ENCODE measurements around the gene MYO5C.
"Not testable (repeated sequence)": the region's sequence is repeated elsewhere in the genome, so short reads cannot be mapped to it uniquely, and the experiment has no call there.

Gene MYO5C

DNA sequence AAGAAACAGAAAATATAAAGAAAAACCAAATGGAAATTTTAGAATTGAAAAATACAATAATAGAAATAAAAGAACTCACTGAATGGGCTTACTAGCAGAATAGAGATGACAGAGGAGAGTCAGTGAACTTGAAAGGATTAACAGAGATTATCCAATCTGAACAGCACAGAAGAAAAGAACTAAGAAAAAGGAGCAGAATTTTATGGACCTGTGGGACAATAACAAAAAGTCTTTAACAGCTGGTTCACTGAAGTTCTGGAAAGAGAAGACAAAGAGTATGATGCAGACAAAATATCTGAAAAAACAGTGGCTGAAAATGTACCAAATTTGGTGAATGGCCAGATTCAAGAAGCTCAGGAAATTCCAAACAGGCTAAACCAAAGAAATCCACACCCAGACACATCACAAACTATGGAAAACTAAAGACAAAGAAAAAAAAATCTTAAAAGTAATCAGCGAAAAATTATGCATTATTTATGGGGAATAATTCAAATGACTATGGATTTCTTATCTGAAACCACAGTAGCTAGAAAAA is 94.7 kb downstream of the MYO5C start:
- DNase-seq, result no peak

DNA sequence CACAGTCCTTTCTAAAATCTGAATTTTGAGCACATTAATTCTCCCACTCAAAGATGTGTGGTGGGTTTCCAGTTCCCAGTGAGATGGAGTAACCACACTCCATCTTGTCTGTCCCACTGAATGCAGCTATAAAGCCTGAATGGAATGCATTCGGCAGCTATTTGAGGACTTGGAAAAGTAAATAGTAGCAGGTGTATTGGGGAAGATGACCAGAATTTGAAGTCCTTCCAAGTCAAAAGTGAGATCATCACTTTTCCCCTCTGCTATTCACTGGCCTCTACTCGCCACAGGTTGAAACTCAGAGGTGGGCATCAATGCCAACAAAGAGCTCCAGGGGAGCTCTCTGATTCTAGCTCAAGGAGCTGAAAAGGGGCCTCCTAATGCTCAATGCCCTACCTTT is 96.3 kb downstream of the MYO5C start:
- DNase-seq, result no peak

DNA sequence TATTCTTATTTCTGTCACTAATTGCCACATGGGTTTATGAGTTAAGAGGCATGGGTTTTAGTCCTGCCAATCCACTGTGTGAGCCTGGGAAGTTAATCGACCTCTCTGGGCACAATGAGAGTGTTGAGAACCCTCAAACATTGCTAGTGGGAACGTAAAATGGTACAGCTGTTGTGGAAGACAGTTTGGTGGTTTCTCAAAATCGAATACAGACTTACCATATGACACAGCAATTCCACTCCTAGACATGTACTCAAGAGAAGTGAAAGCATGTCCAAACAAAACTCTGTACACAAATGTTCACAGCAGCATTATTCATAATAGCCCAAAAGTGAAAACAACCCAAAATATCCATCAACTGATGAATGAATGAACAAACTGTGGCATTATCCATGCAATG is 98.7 kb downstream of the MYO5C start:
- DNase-seq, result no peak

DNA sequence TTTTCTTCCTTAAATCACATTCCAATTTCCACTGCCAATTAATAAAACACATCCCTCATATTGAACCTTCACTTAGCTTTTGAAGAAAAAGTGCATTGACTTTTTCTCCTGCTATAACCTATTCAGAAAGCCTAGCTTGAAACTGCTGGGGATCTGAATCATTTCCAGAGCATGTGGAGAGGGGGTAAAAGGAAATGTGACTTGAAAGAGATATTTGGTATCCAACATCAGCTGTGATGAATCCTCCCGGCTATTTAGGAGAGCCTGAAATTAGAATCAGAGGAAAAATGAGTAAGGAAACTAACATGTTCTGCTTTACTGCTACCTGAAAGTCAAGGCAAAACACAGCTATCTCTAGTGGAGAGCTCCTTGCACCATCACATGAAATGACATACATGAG is 101.8 kb downstream of the MYO5C start:
- no peak for DNase-seq

DNA sequence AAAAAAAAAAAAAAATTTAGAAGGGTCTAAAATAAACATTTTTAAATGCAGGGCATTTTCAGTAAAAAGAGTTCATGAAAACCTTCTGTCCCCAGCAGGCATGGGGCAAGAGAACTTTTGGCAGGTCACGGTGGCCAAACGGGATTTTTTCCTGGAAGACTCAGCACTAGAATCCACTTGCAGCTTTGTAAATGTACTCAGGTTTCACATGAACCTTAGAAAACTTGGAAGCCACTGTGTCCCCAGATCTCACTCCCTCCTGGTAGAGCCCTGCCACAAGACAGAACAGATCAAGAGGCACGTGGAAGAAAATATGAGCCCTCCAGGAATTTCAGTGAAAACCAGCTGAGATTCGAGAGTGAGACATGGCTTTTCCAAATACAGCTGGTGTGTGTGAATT is 102.3 kb downstream of the MYO5C start:
- DNase-seq, result no peak

DNA sequence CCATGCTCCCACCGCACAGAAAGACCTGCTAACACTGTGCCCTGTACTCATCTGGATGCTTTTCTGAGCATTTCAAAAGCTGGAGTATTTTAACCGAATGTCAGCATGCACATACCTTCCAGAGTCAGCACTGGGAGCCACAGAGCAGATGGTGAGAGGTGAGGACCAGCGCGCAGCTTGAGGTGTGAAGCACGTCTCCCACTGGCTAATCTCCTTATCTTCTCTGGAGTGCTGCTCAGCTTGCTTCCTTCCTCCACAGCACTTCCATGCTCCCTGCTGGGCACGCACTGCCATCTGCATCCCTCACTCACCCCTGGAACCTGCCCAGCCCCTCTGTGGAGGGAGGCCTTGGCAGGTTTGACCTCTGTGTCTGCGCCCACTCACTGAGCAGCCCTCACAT is 104.4 kb downstream of the MYO5C start, which contains the start of gene GNB5:
GNB5 (minus strand) TSS at position 186 of the 400 bp plus-strand sequence. CDS start 6,716 bp downstream, outside the sequence.
- DNase-seq, result no peak

DNA sequence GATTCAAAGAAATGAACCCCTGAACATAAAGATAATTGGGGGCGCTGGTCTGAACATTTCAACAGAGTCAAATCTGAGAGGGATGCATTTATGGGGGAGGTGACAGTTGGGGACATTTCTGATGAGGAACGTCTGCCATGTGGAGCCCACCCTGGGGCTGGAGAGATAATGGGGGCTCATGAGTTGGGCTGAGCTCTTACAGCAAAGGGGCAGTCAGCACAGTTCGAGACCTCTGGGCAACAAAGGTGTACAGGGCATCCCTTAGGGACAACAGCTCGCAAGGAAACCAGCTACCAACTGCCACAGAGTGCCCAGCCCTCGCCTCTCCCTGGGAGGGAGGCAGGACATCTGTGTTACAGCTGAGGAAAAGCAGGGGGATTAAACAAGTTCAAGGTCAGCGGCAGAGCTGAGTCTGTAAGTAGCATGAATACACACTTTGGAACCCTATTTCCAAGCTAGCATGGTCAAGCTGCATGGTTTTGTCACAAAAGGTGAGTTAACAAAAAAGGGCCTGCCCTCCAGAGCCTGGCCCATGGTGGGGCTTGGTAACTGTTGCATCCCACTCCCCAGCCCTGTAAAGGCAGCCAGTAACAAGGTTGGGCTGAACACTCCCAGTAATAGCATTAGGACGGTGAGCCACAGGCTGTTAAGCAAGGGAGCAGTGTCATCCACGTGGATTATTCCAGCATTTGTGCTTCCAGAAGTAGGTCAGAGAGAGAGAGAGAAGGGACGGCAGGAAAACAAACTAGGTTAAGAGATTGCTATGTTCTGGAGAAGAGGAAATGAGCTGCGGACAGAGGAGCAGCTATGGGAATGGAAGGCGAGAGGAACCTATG is 108.7 kb downstream of the MYO5C start:
- no peak for DNase-seq

DNA sequence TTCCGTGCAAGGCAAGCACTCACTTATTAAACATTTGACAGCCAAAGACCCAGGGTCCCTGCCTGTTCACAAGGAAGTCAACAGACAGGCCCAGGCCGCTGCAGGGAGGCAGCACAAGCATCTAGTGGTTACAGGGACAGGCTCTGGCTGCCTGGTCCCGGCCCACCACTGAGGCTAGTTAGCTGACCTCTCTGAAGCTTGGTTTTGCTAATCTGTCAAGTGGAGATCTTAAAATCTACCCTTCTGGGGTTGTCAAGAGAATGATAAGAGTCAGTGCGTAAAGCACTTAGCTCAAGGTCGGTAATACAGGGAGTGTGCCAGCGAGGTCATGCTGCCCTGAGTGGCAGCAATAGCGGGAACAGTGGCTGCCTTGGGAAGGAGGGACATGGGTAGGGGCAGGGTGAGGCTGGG is 110.4 kb downstream of the MYO5C start:
- no peak for DNase-seq

DNA sequence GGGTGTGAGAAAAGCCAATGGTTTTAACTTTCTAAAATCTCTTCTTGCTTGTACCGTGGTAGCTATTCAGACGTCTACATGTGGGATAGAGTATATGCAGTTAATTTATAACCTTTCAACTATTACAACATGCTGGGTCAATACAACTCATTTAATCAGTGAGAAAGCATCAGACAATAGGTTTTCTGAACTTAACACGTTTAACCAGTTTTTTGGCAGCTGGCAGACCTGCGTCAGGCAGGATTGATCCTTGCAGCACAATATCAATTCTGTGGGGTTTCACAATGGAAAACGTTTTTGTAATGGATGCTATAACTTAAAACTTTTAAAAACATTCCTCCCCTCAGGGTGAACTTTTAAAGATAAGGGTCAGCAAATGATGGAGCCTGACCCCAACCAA is 110.9 kb downstream of the MYO5C start:
- DNase-seq, result no peak

DNA sequence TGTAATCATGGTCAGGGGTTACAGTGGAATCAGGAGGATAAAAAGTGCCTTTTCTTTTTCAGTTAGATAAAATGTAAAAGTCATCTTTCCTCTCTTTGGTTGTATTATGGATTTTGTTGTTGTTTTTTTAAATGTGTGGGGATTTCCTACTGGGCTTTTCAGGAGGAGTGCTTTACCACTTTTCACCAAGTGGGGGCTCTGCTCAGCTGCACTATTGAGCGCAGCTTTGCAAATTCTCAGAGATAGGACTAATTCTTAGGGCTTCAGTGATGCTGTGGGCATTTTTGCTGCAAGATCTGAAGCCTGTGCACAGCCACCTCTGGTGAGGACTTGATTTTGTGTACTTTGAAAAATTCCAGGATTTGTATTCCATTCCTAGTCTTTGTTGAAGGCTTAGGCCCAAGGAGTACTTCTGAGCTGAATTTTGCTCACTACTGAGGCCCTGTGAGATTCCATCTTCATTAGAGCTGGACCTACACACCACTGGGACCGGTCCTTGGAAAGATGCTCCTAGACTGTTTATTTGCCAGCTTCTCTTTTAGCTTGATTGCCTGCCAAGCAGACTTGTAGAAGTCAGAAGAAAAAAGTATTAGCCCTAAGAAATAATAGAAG is 111.9 kb downstream of the MYO5C start:
- DNase-seq, result no peak

DNA sequence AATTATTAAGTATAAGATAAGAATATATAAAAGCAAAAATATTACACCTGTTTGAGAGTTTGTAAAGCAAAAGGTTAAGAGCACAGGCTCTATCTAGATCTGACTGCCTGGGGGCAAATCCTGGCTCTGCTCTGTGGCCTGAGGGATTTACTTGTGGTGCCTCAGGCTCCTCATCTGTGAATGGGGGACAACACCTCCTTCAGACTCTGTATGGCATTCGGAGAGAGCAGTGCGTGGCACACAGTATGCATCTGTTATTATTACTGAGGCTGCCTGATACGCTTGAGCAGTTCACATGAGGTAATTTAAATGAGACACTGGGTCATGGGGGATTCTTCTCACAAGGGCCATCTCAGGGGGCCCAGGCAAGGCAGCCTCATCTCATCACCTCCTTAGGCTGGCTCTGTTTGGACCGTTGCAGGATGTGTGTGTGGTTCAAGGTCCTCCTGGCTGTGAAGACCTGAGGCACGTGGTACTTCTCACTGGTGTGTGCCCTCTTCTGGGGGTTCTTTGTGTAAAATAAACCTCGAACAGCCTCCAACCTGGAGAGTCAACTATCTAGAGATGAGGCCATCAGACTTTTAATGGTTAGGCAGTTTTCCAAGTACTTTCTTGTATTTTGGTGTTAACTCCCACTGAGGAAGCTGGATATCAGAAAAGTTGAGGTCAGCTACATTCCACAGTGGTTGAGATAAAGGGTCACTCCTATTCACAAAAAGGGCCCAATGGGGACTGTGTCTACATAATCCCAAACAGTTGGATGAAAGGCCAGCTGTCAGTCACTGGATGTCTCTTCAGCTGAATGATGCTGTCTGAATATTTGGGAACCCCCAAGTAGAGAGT is 113.4 kb downstream of the MYO5C start:
- DNase-seq, result no peak

DNA sequence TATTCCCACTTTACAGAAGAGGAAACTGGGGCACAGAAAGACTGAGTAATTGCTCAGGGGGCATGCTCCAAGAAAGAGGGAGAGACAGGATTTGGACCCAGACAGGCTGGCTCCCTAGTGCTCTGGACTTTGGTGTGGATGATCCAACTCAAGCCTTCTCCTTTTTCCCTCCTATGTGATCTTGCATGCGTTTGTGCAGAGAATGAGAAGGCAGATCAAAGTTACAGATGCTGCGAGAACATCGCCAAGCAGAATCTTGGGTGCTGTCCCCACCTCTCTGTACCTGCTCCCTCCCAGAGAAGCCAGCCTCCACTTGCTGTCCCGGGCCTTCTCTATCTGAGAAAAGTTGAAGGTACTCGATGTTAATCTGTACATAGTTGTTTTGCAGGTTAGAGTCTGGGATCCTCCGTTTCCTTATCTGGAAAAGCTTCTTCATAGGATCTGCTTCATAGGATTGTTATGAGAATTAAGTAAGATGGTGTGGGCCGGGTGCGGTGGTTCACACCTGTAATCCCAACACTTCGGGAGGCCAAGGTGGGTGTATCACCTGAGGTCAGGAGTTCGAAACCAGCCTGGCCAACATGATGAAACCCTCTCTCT is 114.7 kb downstream of the MYO5C start:
- DNase-seq, result no peak

DNA sequence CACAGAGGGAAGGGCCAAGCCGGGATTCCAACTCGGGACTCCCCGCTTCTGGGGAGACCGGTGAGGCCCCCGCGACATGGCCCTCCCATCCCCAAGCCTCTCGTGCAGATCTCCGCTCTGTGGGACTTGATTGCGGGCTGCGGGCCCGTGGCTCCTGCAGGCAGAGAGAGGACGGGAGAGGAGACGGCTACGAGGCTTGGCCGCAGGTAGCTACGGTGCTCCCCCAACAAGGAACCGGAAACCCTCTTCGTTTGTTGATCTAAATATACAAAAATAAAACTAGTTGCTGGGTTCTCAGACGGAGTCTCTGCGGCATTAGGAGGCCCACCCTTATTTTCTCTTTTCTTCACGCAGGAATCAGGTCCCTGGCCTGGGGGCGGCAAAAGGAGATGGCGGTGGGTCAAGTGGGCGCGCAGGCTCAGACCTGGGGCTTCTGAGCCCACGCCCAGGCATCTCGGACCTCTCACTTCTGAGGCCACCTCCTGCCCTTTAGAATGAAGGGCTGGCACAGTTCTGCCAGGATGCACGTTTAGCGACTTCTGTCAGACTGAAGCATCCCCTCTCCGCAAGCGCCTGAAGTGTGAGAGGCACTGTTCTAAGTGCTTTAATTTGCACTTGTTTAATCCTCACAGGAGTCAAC is 115.3 kb downstream of the MYO5C start:
- no peak for DNase-seq

DNA sequence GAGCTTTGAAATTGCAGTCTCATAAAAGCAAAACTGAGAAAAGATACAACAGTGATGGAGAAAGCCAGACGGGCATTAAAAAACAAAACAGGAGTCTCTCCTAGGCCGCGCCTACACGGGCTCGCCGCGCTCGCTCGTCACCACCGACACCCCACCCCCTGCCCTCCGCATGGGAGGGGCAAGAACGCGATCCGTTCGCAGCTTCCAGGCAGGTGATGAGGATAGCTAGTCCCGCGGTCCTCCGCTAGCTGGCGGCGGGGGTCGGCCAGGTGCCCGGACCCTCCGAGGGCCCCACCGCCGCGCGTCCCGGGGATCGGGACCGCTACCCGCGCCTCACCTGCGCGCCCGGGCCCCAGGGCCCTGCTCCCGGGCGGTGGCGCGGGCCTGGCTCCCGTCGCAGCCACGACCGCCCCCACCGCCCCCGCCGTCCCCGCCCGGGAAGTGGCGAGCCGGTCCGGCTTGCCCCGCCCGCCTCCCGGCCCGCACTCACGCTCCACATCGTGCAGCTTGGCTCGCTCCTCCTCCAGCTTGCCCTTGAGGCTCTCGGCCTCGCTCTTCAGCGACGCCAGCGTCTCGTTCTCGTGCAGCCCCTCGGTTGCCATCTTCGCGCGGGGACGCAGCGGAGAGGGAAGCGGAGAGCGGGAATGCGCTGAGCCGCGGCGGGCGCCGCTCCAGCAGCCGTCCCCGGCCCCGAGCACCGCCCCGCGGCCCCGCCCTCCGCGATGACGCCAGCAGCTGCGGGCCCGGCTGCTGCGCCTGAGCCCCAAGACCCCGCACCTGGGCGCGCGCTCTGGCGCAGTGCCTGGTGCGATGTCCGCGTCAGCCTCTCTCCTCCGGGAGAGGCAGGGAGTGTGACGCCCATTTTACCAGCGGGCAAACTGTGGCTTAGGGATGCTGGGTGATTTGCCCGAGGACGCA is 116.1 kb downstream of the MYO5C start:
- peak; percentile 19 for DNase-seq

DNA sequence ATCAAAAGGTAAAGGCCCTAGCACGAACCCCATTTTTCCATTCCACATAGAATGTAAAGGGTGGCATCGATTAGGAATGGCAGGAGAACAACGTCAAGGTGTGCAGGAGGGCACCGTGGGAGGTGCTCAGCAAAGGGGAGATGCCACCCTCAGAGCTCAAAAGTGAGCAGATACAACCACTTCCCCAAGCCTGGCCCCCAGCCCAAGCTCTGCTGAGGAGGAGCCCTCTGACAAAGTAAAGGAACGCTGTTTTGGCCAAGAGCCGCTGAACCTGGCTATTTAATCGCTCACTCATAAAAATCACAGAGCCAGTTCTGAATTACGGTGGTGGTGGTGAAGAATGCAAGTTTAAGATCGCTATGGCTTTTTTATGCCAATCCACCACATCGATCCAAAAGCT is 116.8 kb downstream of the MYO5C start:
- no peak for DNase-seq

DNA sequence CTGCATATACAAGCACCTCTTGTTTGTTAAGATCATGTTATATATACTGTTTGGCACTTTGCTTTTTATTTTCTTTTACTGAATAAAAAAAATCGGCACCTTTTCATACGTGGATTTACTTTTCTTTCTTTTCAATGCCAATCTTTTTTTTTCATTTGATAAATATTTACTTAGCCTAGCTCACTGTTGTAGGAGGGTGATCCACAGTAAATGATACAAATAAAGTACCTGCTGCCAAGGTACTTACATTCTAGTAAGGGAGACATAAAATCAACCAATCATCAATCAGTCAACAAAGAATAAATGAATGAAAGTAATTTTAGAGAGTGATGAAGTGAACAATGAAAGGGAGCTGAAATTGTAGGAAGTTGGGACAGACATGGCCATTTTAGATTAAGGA is 122.7 kb downstream of the MYO5C start:
- no peak for DNase-seq

DNA sequence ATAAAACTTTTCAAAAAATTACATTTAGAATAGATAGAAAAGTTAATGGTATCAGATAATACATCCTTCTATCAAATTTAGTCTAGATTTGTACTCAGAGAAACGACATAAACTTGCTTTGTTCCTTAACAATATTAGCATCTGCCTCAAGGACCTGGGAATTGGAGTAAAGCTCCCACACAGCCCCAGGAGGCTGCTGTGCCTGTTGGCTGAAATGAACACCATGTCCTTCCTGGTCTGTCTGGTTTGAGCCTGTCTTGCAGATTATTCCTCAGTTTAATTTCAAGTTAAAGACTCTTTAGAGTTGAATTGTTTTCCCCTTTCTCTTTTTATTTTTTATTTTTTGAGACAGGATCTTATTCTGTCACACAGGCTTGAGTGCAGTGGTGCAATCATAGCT is 123.8 kb downstream of the MYO5C start:
- no peak for DNase-seq

DNA sequence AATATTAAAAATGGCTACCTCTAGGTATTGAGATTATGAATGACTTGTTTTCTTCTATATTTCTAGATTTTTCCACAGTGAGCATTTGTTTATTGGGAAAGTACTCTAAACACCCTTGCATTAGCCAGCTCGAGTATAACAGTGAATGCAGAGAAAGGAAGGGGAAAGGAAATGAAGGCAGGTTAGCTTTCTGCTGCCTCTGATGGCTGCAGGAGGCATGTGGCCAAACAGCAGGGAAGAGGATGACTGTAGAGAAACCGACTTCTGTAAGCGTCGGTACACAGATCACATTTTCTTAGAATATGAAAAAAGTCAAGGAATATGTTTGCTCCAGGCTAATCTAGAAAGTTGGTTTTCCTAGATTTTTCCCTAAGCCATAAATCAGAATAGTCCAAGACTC is 124.2 kb downstream of the MYO5C start:
- DNase-seq, result no peak

DNA sequence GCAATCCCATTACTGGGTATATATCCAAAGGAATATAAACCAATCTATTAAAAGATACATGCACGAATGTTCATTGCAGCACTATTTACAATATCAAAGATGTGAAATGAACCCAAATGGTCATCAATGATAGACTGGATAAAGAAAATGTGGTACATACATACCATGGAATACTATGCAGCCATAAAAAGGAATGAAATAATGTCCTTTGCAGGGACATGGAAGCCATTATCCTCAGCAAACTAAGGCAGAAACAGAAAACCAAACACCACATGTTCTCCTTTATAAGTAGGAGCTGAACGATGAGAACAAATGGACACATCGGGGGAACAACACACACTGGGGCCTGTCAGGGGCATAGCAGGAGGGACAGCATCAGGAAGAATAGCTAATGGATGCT is 125.4 kb downstream of the MYO5C start:
- not testable (repeated sequence) for DNase-seq

DNA sequence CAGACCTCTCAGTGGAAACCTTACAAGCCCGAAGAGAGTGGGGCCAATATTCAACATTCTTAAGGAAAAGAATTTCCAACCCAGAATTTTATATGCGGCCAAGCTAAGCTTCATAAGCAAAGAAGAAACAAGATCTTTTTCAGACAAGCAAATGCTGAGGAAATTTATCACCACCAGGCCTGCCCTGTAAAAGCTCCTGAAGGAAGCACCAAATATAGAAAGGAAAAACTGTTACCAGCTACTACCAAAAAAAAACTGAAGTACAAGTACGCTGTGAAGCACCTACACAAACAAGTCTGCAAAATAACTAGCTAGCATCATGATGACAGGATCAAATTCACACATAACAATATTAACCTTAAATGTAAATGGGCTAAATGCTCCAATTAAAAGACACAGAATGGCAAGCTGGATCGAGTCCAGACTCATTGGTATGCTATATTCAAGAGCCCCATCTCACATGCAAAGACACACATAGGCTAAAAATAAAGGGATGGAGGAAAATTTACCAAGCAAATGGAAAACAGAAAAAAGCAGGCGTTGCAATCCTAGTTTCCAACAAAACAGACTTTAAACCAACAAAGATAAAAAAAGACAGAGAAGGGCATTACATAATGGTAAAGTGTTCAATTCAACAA is 130.0 kb downstream of the MYO5C start:
- not testable (repeated sequence) for DNase-seq

Data from cortex of kidney (tissue), 1 donor.